Liver (tissue), 9 donors: Measurements from ENCODE around the gene NOL6. TPM values are rescaled to one million over a fixed set of nuclear protein-coding genes. Genes with fewer than 3 reads are reported as not detected.

Experiments
- DNase-seq: peaks from one replicate; pipeline ENCODE4 v3.0.0-alpha.2; 2017; ENCODE audit warnings: low spot score
- H3K27ac ChIP-seq, 2 donors: one replicate each; pipeline ENCODE4 v1.7.0; 2013; ENCODE audit warnings: inconsistent platforms in 2 of 2, low read length in 2 of 2, control low read depth in 1 of 2, low read depth in 1 of 2, mild to moderate bottlenecking in 1 of 2
- H3K27me3 ChIP-seq, 4 donors: one replicate each; pipeline versions ENCODE4 v1.6.1 to v1.7.0; 2013; ENCODE audit warnings: low read length in 3 of 4, inconsistent platforms in 1 of 4, mild to moderate bottlenecking in 1 of 4, moderate library complexity in 1 of 4; ENCODE audit not compliant: control insufficient read depth in 4 of 4, insufficient read depth in 4 of 4
- H3K36me3 ChIP-seq, 4 donors: one replicate each; pipeline versions ENCODE4 v1.6.1 to v1.7.0; 2013; ENCODE audit warnings: low read length in 3 of 4, mild to moderate bottlenecking in 3 of 4, low read depth in 1 of 4, moderate library complexity in 1 of 4; ENCODE audit not compliant: control insufficient read depth in 4 of 4, insufficient read depth in 3 of 4
- H3K4me1 ChIP-seq, 4 donors: one replicate each; pipeline versions ENCODE4 v1.6.1 to v1.7.0; 2013; ENCODE audit warnings: low read length in 3 of 4, mild to moderate bottlenecking in 3 of 4, moderate library complexity in 1 of 4; ENCODE audit not compliant: control insufficient read depth in 4 of 4, insufficient read depth in 4 of 4
- H3K4me3 ChIP-seq, 3 donors: one replicate each; pipeline versions ENCODE4 v1.6.1 to v1.7.0; 2013; ENCODE audit warnings: low read length in 3 of 3, control low read depth in 1 of 3, low read depth in 1 of 3, mild to moderate bottlenecking in 1 of 3
- H3K9ac ChIP-seq, 2 donors: one replicate each; pipeline ENCODE4 v1.7.0; 2013; ENCODE audit warnings: low read length in 2 of 2, mild to moderate bottlenecking in 2 of 2, moderate library complexity in 2 of 2, control low read depth in 1 of 2, low read depth in 1 of 2
- H3K9me3 ChIP-seq, 4 donors: one replicate each; pipeline versions ENCODE4 v1.6.1 to v1.7.0; 2013; ENCODE audit warnings: low read length in 3 of 4; ENCODE audit not compliant: control insufficient read depth in 4 of 4
- FOXA2 ChIP-seq: IDR thresholded peaks from 2 replicates; pipeline ENCODE4 v1.6.1; 2016; ENCODE audit warnings: antibody characterized with exemption
- GABPA ChIP-seq, 2 donors: IDR thresholded peaks in 1 of 2; conservative IDR thresholded peaks in 1 of 2; 2 replicates each; pipeline ENCODE4 v1.6.1; 2016; ENCODE audit warnings: antibody characterized with exemption in 2 of 2, mild to moderate bottlenecking in 1 of 2, moderate library complexity in 1 of 2
- HNF4A ChIP-seq, 2 donors: conservative IDR thresholded peaks; 2 replicates each; pipeline ENCODE4 v1.6.1; 2016; ENCODE audit warnings: antibody characterized with exemption in 2 of 2, mild to moderate bottlenecking in 2 of 2
- NR2F2 ChIP-seq: IDR thresholded peaks from 2 replicates; pipeline ENCODE4 v1.6.1; 2016; ENCODE audit warnings: antibody characterized with exemption
- RXRA ChIP-seq, 2 donors: IDR thresholded peaks; 2 replicates each; pipeline ENCODE4 v1.6.1; 2017 to 2018; ENCODE audit warnings: antibody characterized with exemption in 2 of 2, mild to moderate bottlenecking in 1 of 2
- SP1 ChIP-seq: IDR thresholded peaks from 2 replicates; pipeline ENCODE4 v1.6.1; 2018; ENCODE audit warnings: antibody characterized with exemption, mild to moderate bottlenecking
- TAF1 ChIP-seq: conservative IDR thresholded peaks from 2 replicates; pipeline ENCODE4 v1.6.1; 2016; ENCODE audit warnings: antibody characterized with exemption, mild to moderate bottlenecking
- YY1 ChIP-seq: IDR thresholded peaks from 2 replicates; pipeline ENCODE4 v1.6.1; 2016; ENCODE audit warnings: antibody characterized with exemption, mild to moderate bottlenecking
- ZBTB33 ChIP-seq: IDR thresholded peaks from 2 replicates; pipeline ENCODE4 v1.6.1; 2016; ENCODE audit warnings: antibody characterized with exemption
- WGBS: extraction: QIAGEN DNeasy Blood & Tissue Kit; methylation state at CpG from one replicate; pipeline ENCODE4 v1.1.7; 2013; 5-methylcytosine and 5-hydroxymethylcytosine counted together
- polyA plus RNA-seq, 2 donors: library from polyadenylated mRNA; stranded (reverse) in 1 of 2; unstranded in 1 of 2; fragments of 200-250 nt in 1 of 2; fragments of >200 nt in 1 of 2; fragmentation: Nextera tagmentation in 1 of 2; extraction: Ambion mirVana in 1 of 2; gene quantifications; one replicate each; pipeline versions ENCODE4 v1.2.1 to v1.2.3, GENCODE V29; 2013 to 2015
- total RNA-seq, 2 donors: library from RNA; depleted of rRNA; stranded (reverse); fragments of >200 nt; gene quantifications; one replicate each; pipeline ENCODE4 v1.2.3, GENCODE V29; 2014
- TF ChIP-seq, protein P1 (sequence below): IDR thresholded peaks from 2 replicates; pipeline ENCODE4 v1.6.1; 2016; ENCODE audit warnings: antibody characterized with exemption, mild to moderate bottlenecking
- TF ChIP-seq, protein P2 (sequence below): IDR thresholded peaks from 2 replicates; pipeline ENCODE4 v1.6.1; 2016; ENCODE audit warnings: antibody characterized with exemption
- TF ChIP-seq, protein P3 (sequence below): fragments of 150-350 bp; IDR thresholded peaks from 2 replicates; pipeline ENCODE4 v1.5.1; 2017; ENCODE audit warnings: improper control_type of control experiment, low read depth, low read length; ENCODE audit not compliant: missing input control
- donor health status: healthy.
- donor health status: healthy.
- donor health status: healthy.
- donor health status: healthy.
- donor health status: healthy.

NOL6 gene
- total and polyA plus RNA-seq, 4 donors, result 8.8 to 20.2 (median 13.8) TPM

DNA sequence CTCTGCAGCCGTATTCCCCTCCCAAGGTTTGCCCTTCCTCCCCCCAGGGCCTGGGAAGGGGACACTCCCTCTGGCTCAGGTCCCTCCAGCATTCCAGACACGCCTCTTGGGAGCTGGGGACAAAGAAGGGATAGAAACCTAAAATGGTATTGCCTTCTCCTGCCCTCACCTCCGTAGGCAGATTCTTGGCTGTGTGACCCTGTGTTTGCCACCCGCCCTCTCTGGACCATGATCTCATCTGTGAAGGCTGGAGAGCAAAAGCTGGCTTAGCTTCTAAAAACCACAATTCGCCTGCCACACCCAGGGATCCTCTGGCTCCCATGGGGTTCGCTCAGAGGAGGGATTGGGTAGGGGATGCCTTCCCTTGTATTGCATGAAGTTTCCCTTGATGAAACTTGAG is 34.0 kb downstream of the NOL6 start:
- Histone ChIP-seq H3K36me3 (peaks cover 12 to 20% (median 16%) of the 10 kb centered on the region in 4 donors), H3K27me3 (no peaks in the 10 kb centered on the region), H3K4me3 (no peak overlapping the region), H3K4me1 (peaks cover 3 to 16% (median 13%) of the 10 kb centered on the region in 4 donors), H3K9me3 (no peaks in the 10 kb centered on the region), H3K9ac (no peak overlapping the region), H3K27ac (no peak overlapping the region)
- no peak for DNase-seq
- no peak for TF ChIP-seq GABPA (IDR thresholded peaks at IDR 0.05 in 1 of 2, conservative IDR thresholded peaks at IDR 0.05 in 1 of 2)
- no peak for TF ChIP-seq TAF1
- TF ChIP-seq HNF4A (conservative IDR thresholded peaks at IDR 0.05), result no peak
- no peak for TF ChIP-seq FOXA2
- no peak for TF ChIP-seq YY1
- TF ChIP-seq, protein P1, sequence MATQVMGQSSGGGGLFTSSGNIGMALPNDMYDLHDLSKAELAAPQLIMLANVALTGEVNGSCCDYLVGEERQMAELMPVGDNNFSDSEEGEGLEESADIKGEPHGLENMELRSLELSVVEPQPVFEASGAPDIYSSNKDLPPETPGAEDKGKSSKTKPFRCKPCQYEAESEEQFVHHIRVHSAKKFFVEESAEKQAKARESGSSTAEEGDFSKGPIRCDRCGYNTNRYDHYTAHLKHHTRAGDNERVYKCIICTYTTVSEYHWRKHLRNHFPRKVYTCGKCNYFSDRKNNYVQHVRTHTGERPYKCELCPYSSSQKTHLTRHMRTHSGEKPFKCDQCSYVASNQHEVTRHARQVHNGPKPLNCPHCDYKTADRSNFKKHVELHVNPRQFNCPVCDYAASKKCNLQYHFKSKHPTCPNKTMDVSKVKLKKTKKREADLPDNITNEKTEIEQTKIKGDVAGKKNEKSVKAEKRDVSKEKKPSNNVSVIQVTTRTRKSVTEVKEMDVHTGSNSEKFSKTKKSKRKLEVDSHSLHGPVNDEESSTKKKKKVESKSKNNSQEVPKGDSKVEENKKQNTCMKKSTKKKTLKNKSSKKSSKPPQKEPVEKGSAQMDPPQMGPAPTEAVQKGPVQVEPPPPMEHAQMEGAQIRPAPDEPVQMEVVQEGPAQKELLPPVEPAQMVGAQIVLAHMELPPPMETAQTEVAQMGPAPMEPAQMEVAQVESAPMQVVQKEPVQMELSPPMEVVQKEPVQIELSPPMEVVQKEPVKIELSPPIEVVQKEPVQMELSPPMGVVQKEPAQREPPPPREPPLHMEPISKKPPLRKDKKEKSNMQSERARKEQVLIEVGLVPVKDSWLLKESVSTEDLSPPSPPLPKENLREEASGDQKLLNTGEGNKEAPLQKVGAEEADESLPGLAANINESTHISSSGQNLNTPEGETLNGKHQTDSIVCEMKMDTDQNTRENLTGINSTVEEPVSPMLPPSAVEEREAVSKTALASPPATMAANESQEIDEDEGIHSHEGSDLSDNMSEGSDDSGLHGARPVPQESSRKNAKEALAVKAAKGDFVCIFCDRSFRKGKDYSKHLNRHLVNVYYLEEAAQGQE, result no peak
- no peak for TF ChIP-seq ZBTB33
- no peak for TF ChIP-seq SP1
- TF ChIP-seq, protein P2, sequence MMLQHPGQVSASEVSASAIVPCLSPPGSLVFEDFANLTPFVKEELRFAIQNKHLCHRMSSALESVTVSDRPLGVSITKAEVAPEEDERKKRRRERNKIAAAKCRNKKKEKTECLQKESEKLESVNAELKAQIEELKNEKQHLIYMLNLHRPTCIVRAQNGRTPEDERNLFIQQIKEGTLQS, result no peak
- 71% methylated on average over 6 of the region's 6 CpGs for WGBS

DNA sequence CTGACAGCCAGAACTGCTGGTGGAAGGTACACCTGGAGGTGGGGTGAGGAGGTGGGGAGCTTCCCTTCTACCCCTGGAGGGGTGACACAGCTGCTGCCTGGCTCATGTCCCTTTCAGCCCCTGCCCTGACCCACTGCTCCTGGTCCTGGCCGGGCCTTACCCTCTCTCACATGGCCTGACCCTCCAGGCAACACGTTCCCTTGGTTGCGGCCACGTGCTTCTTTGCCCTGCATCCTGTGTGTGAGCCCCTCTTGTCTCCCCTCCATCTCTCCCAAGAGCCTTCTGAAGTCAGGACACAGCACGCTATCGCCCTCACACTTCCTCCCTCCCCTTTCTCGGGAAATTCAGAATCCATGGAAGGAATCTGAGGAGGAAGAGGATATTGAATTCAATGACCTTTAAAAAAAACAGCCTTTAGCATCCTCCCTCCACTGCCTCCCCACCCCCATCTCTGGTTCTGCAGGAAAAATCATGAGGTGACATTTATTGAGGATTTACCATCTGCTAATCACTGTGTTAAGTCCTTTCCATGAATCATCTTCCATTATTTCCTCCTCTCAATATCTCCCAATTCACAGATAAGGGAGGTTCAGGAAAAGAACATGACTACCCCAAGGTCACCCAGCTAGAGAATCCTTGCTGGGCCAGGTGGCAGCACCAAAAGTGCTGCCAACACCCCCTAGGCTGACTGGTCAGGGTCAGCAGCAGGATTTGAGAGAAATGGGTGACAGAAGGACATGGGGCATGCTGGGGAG is 34.6 kb downstream of the NOL6 start:
- no peaks in the 10 kb centered on the region for H3K27me3 ChIP-seq
- peaks cover 0 to 13% (median 10%) of the 10 kb centered on the region in 4 donors for H3K4me1 ChIP-seq
- no peak overlapping the region for H3K4me3 ChIP-seq
- no peak for DNase-seq
- H3K9me3 ChIP-seq, result no peaks in the 10 kb centered on the region
- no peak overlapping the region for H3K9ac ChIP-seq
- 88% methylated on average over 7 of the region's 7 CpGs for WGBS
- H3K27ac ChIP-seq, result no peak overlapping the region
- H3K36me3 ChIP-seq, result peaks cover 12 to 20% (median 16%) of the 10 kb centered on the region in 4 donors
- TF ChIP-seq TAF1 (no peak), NR2F2 (peak; percentile 69)

DNA sequence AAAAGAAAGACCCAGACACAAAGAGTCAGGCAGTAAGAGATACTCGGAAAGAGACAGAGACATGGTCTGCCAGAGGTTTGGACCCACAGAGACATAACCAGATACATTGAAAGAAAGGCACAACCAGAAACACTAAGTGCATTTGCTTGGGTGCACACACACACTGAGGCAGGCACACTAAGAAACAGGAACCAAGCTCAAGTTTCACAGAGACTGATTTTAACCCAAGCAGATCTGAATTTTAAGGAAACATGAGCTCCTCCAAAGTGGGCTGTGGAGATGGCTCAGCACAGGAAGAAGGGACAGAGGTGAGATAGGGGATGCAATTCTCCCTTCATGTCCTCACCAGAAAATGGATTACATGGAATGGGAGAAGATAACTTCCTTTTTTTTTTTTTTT is 35.8 kb downstream of the NOL6 start:
- peaks cover 0 to 2% (median under 1%) of the 10 kb centered on the region in 4 donors for H3K4me1 ChIP-seq
- H3K4me3 ChIP-seq, result no peak overlapping the region
- 95% methylated on average over 1 of the region's 1 CpG for WGBS

More for the DNA sequence above, 35.8 kb downstream of the NOL6 start:
- H3K27ac ChIP-seq, result no peak overlapping the region
- no peak overlapping the region for H3K9ac ChIP-seq
- no peaks in the 10 kb centered on the region for H3K27me3 ChIP-seq
- no peak for TF ChIP-seq FOXA2
- TF ChIP-seq HNF4A (conservative IDR thresholded peaks at IDR 0.05), result no peak
- no peak for TF ChIP-seq RXRA (IDR thresholded peaks at IDR 0.05)
- TF ChIP-seq, protein P3, sequence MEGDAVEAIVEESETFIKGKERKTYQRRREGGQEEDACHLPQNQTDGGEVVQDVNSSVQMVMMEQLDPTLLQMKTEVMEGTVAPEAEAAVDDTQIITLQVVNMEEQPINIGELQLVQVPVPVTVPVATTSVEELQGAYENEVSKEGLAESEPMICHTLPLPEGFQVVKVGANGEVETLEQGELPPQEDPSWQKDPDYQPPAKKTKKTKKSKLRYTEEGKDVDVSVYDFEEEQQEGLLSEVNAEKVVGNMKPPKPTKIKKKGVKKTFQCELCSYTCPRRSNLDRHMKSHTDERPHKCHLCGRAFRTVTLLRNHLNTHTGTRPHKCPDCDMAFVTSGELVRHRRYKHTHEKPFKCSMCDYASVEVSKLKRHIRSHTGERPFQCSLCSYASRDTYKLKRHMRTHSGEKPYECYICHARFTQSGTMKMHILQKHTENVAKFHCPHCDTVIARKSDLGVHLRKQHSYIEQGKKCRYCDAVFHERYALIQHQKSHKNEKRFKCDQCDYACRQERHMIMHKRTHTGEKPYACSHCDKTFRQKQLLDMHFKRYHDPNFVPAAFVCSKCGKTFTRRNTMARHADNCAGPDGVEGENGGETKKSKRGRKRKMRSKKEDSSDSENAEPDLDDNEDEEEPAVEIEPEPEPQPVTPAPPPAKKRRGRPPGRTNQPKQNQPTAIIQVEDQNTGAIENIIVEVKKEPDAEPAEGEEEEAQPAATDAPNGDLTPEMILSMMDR, result no peak
- H3K36me3 ChIP-seq, result peaks cover 7 to 17% (median 11%) of the 10 kb centered on the region in 4 donors
- no peak for DNase-seq
- H3K9me3 ChIP-seq, result no peaks in the 10 kb centered on the region
